PFSK-1 (cell line): ENCODE results near the gene ZNF12.

Source experiments
- FOXP2 ChIP-seq: optimal IDR thresholded peaks from 2 replicates; pipeline ENCODE3; 2011; ENCODE audit warnings: borderline replicate concordance, control low read depth, inconsistent platforms; ENCODE audit not compliant: insufficient read depth; ENCODE audit errors: extremely low read length, extremely low read depth
- POLR2AphosphoS5 ChIP-seq: IDR thresholded peaks from 2 replicates; pipeline ENCODE4 v1.6.1; 2012; ENCODE audit warnings: low read depth, mild to moderate bottlenecking, control low read depth, low read length, moderate library complexity
- REST ChIP-seq, 2 experiments: IDR thresholded peaks; 2 replicates each; pipeline versions ENCODE4 v1.6.1 to v1.8.0; 2011 to 2012; ENCODE audit warnings: low read depth in 2 of 2, low read length in 2 of 2, control low read depth in 1 of 2, inconsistent platforms in 1 of 2, mild to moderate bottlenecking in 1 of 2, moderate library complexity in 1 of 2; ENCODE audit not compliant: insufficient read depth in 1 of 2
- SIN3A ChIP-seq: IDR thresholded peaks from 2 replicates; pipeline ENCODE4 v1.6.1; 2012; ENCODE audit warnings: mild to moderate bottlenecking, low read length, moderate library complexity, borderline replicate concordance; ENCODE audit not compliant: insufficient read depth
- TAF1 ChIP-seq: IDR thresholded peaks from 2 replicates; pipeline ENCODE4 v1.6.1; 2012; ENCODE audit warnings: low read length, control low read depth, borderline replicate concordance; ENCODE audit not compliant: insufficient read depth

Gene ZNF12

GRCh38 chr7:6640246-6640721 is 66.5 kb downstream of the ZNF12 start:
- TF ChIP-seq TAF1 (no peak), REST (IDR thresholded peaks at IDR 0.05; ENCODE audit: insufficient read depth in 1 of 2, low read depth in 2 of 2, low read length in 2 of 2) (no peak), SIN3A (no peak), POLR2AphosphoS5 (no peak), FOXP2 (no peak)

GRCh38 chr7:6639627-6640026 is 67.1 kb downstream of the ZNF12 start:
- TF ChIP-seq TAF1: no peak
- TF ChIP-seq POLR2AphosphoS5: no peak
- TF ChIP-seq SIN3A: no peak
- TF ChIP-seq REST (IDR thresholded peaks at IDR 0.05; ENCODE audit: insufficient read depth in 1 of 2, low read depth in 2 of 2, low read length in 2 of 2): no peak
- no peak for TF ChIP-seq FOXP2

GRCh38 chr7:6639032-6639431 is 67.7 kb downstream of the ZNF12 start:
- TF ChIP-seq FOXP2 (no peak), SIN3A (no peak), POLR2AphosphoS5 (no peak)
